Spleen (tissue), 11 donors: ENCODE measurements around the gene SLC22A3. TPM values are rescaled to one million over a fixed set of nuclear protein-coding genes. Genes with fewer than 3 reads are reported as not detected.

Experiments used
- DNase-seq: peaks from one replicate; pipeline ENCODE4 v3.0.0-alpha.2; 2020
- H3K27ac ChIP-seq, 8 donors: fragments of 200-600 bp; sonication (generic) in 7 of 8; 1 replicate in 4 of 8; 2 replicates in 4 of 8; pipeline versions ENCODE4 v1.5.0 to v1.8.0; 2016 to 2021; ENCODE audit warnings: inconsistent platforms in 4 of 8, mild to moderate bottlenecking in 4 of 8, moderate library complexity in 1 of 8
- H3K27me3 ChIP-seq, 7 donors: fragments of 200-600 bp; sonication (generic) in 6 of 7; replicated peaks in 1 of 7; 1 replicate in 4 of 7; 2 replicates in 3 of 7; pipeline versions ENCODE4 v1.5.0 to v1.8.0; 2016 to 2021; ENCODE audit warnings: inconsistent platforms in 3 of 7, mild to moderate bottlenecking in 1 of 7
- H3K36me3 ChIP-seq, 6 donors: fragments of 200-600 bp; sonication (generic) in 5 of 6; 1 replicate in 4 of 6; 2 replicates in 2 of 6; pipeline versions ENCODE4 v1.5.0 to v1.8.0; 2016 to 2021; ENCODE audit warnings: inconsistent platforms in 2 of 6
- H3K4me1 ChIP-seq, 6 donors: fragments of 200-600 bp; sonication (generic) in 5 of 6; 1 replicate in 3 of 6; 2 replicates in 3 of 6; pipeline versions ENCODE4 v1.5.0 to v1.8.0; 2016 to 2021; ENCODE audit warnings: inconsistent platforms in 3 of 6
- H3K4me3 ChIP-seq, 8 donors: fragments of 200-600 bp; sonication (generic) in 7 of 8; 1 replicate in 4 of 8; 2 replicates in 4 of 8; pipeline versions ENCODE4 v1.5.0 to v1.8.0; 2016 to 2021; ENCODE audit warnings: inconsistent platforms in 4 of 8, mild to moderate bottlenecking in 4 of 8, moderate library complexity in 2 of 8
- H3K9me3 ChIP-seq, 8 donors: fragments of 200-600 bp; sonication (generic) in 7 of 8; 1 replicate in 4 of 8; 2 replicates in 4 of 8; pipeline versions ENCODE4 v1.5.0 to v1.8.0; 2016 to 2021; ENCODE audit warnings: inconsistent platforms in 4 of 8
- POLR2A ChIP-seq, 3 donors: fragments of 450-650 bp; IDR thresholded peaks; one replicate each; pipeline ENCODE4 v1.5.1; 2017; ENCODE audit warnings: antibody characterized with exemption in 3 of 3, mild to moderate bottlenecking in 1 of 3
- POLR2AphosphoS5 ChIP-seq, 3 donors: sonication (generic); formaldehyde crosslinking; IDR thresholded peaks; one replicate each; pipeline ENCODE4 v1.5.1; 2017; ENCODE audit warnings: antibody characterized with exemption in 3 of 3
- WGBS, 5 donors: extraction: QIAGEN DNeasy Blood & Tissue Kit in 3 of 5; methylation state at CpG; one replicate each; pipeline versions ENCODE4 v1.1.5 to v1.1.7; 2013 to 2018; 5-methylcytosine and 5-hydroxymethylcytosine counted together
- intact Hi-C: fragments of 100-400 bp; cut with DNase I; formaldehyde crosslinking; loops from one replicate; pipeline ENCODE4 v1.15.0; 2023; ENCODE audit warnings: low total_unique reads
- polyA plus RNA-seq, 3 donors: library from polyadenylated mRNA; stranded (reverse); fragments of 200-250 nt; gene quantifications; one replicate each; pipeline ENCODE4 v1.2.1, GENCODE V29; 2013
- total RNA-seq, 7 donors: library from RNA; depleted of rRNA in 3 of 7; stranded (reverse); fragments of >200 nt in 3 of 7; fragmentation: NEBNext Ultra II Directional in 4 of 7; extraction: Animal tissue kit (Norgen Biotek cat#: 25700) in 4 of 7; gene quantifications; one replicate each; pipeline versions ENCODE4 v1.1.0 to v1.2.1, GENCODE V29; 2016 to 2021
- TF ChIP-seq, protein P1 (sequence below), 11 experiments: fragments of 200-600 bp in 7 of 11; fragments of 450-650 bp in 4 of 11; sonication (generic) in 4 of 11; IDR thresholded peaks in 8 of 11; conservative IDR thresholded peaks in 3 of 11; 1 replicate in 7 of 11; 2 replicates in 4 of 11; pipeline versions ENCODE4 v1.4.0 to v1.8.0; 2016 to 2021; ENCODE audit warnings: antibody characterized with exemption in 11 of 11, inconsistent platforms in 4 of 11, mild to moderate bottlenecking in 1 of 11
- donor health status: healthy with polysubstance abuse.
- donor health status: DM: no; HTN: no; CAD: no; lungs with moderate emphysema.
- donor health status: DM: no; HTN: no; CAD: no.
- donor health status: Bipolar disorder and iron deficiency.
- donor health status: healthy.
- donor health status: DM: no; HTN: no; CAD: no.
- donor health status: DM: yes; HTN: yes; CAD: no.

SLC22A3 gene
- total and polyA plus RNA-seq, 10 donors, result 0.70 to 2.2 (median 1.7) TPM

DNA sequence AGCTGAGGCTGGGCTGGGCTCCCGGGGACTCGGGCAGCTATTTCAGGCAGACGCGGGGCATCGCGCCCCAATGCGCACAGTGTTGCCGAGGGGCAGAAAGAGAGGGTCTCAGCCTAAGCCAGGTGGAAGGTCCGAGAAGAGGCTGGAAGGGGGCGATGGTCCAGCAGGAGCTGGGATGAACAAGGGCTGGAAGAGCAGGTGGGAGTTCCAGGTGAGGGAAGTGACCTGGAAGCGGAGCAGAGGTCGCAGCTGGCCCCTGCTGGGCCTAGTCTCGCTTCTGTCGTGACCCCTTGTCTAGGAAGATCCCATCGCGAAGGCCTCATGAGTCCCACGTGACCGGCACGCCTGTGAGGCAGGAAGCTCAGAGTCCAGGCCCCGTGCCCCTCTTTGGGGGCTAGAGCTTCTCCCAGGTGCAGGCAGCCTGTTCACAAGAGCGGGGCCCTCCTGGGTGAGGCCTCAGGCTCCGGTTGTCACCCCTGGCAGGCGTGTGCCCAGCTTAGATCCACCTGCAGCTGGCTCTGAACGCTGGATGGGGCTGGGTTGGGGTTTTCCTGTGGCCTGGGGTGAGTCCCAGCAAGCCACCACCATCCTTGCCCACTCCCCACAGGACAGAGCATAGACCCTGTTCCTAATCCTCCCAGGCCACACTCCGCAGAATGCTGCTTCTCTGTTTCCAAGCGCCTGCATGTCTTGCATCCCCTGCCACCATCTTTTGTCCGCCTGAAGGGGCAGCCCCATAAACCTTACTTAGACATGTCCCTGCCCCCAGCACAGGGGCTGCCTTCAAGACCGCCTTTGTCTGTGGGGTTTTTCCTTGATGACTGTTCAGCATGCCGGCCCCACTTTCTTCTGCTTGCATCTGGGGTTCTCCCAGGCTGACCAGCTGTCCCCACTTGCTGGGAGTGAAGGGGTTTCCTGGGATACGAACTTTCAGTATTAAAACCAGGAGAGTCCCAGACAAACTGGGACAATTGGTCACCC, 15.1 kb downstream of the SLC22A3 start:
- Histone ChIP-seq H3K36me3 (no peaks in the 10 kb centered on the region), H3K27ac (no peak overlapping the region), H3K4me1 (no peaks in the 10 kb centered on the region), H3K27me3 (peaks cover 0 to 14% (median 0%) of the 10 kb centered on the region in 7 donors), H3K9me3 (no peaks in the 10 kb centered on the region), H3K4me3 (no peak overlapping the region)
- 85 to 90% (median 86%) methylated on average over 24 to 30 of the region's 30 CpGs for whole genome bisulfite sequencing, 5 donors
- TF ChIP-seq POLR2A (IDR thresholded peaks at IDR 0.05) (no peak), POLR2AphosphoS5 (IDR thresholded peaks at IDR 0.05) (no peak)
- TF ChIP-seq, protein P1, sequence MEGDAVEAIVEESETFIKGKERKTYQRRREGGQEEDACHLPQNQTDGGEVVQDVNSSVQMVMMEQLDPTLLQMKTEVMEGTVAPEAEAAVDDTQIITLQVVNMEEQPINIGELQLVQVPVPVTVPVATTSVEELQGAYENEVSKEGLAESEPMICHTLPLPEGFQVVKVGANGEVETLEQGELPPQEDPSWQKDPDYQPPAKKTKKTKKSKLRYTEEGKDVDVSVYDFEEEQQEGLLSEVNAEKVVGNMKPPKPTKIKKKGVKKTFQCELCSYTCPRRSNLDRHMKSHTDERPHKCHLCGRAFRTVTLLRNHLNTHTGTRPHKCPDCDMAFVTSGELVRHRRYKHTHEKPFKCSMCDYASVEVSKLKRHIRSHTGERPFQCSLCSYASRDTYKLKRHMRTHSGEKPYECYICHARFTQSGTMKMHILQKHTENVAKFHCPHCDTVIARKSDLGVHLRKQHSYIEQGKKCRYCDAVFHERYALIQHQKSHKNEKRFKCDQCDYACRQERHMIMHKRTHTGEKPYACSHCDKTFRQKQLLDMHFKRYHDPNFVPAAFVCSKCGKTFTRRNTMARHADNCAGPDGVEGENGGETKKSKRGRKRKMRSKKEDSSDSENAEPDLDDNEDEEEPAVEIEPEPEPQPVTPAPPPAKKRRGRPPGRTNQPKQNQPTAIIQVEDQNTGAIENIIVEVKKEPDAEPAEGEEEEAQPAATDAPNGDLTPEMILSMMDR (IDR thresholded peaks at IDR 0.05 in 8 of 11, conservative IDR thresholded peaks at IDR 0.05 in 3 of 11), result no peak
- intact Hi-C loops, result no loop called here
- DNase-seq, result no peak

GRCh38 chr6:160365117-160365516, 16.9 kb downstream of the SLC22A3 start:
- Histone ChIP-seq H3K27me3 (peaks cover 0 to 14% (median 0%) of the 10 kb centered on the region in 7 donors), H3K27ac (no peak overlapping the region), H3K4me1 (no peaks in the 10 kb centered on the region), H3K36me3 (no peaks in the 10 kb centered on the region), H3K4me3 (no peak overlapping the region), H3K9me3 (peaks cover 0 to 12% (median 5%) of the 10 kb centered on the region in 8 donors)
- TF ChIP-seq POLR2AphosphoS5 (IDR thresholded peaks at IDR 0.05) (no peak), POLR2A (IDR thresholded peaks at IDR 0.05) (no peak)
- TF ChIP-seq, protein P1 (IDR thresholded peaks at IDR 0.05 in 8 of 11, conservative IDR thresholded peaks at IDR 0.05 in 3 of 11), result no peak
- intact Hi-C loops, result no loop called here
- DNase-seq, result no peak

- no peak overlapping the region for H3K4me3 ChIP-seq
- 77 to 85% (median 83%) methylated on average over 6 of the region's 6 CpGs for WGBS, 5 donors
- TF ChIP-seq POLR2A (IDR thresholded peaks at IDR 0.05) (no peak), POLR2AphosphoS5 (IDR thresholded peaks at IDR 0.05) (no peak)
- TF ChIP-seq, protein P1 (IDR thresholded peaks at IDR 0.05 in 8 of 11, conservative IDR thresholded peaks at IDR 0.05 in 3 of 11), result no peak
- peaks cover 0 to 17% (median 9%) of the 10 kb centered on the region in 8 donors for H3K9me3 ChIP-seq
- DNase-seq, result no peak
- no peaks in the 10 kb centered on the region for H3K4me1 ChIP-seq
- H3K27me3 ChIP-seq, result peaks cover 0 to 4% (median 0%) of the 10 kb centered on the region in 7 donors
- intact Hi-C loops, result no loop called here
- H3K27ac ChIP-seq, result no peak overlapping the region
- H3K36me3 ChIP-seq, result no peaks in the 10 kb centered on the region
Measured at GRCh38 chr6:160367798-160368547, 19.8 kb downstream of the SLC22A3 start.
